T follicular helper cell (primary cell): ENCODE measurements around the gene CHCHD3.

Experiments
- DNase-seq: peaks from one replicate; pipeline ENCODE4 v3.0.0-alpha.2; 2020; ENCODE audit warnings: low read depth

The CHCHD3 gene

GRCh38 chr7:132742189-132742612, 339.7 kb downstream of the CHCHD3 start:
- DNase-seq, result no peak

GRCh38 chr7:132740176-132740575, 341.7 kb downstream of the CHCHD3 start:
- no peak for DNase-seq

GRCh38 chr7:132739271-132739955, 342.5 kb downstream of the CHCHD3 start:
- no peak for DNase-seq

GRCh38 chr7:132738254-132738653, 343.6 kb downstream of the CHCHD3 start:
- DNase-seq, result no peak

GRCh38 chr7:132735476-132735875, 346.4 kb downstream of the CHCHD3 start:
- no peak for DNase-seq
